ENCODE results near the gene CNRIP1.

GRCh38 chr2:68292108-68292710 lies 27.5 kb downstream of the CNRIP1 start:
- TF ChIP-seq ELK1 (IDR thresholded peaks at IDR 0.05; ENCODE audit: low read depth, low read length) (no peak), BHLHE40 (IDR thresholded peaks at IDR 0.05; ENCODE audit: low read depth, low read length) (no peak), CEBPB (IDR thresholded peaks at IDR 0.05) (0 out of 4 replicates have a peak, but pooled peaks of 1 of the 2 experiments have one; percentile 2), CTCF (IDR thresholded peaks at IDR 0.05) (peak; percentile 60), RFX5 (IDR thresholded peaks at IDR 0.05) (no peak), NR3C1 (IDR thresholded peaks at IDR 0.05) (no peak), RCOR1 (IDR thresholded peaks at IDR 0.05; ENCODE audit: low read depth, low read length) (no peak), BCL3 (IDR thresholded peaks at IDR 0.05) (no peak), RARB (CRISPR knock-in tag; IDR thresholded peaks at IDR 0.05) (no peak), POLR2A (IDR thresholded peaks at IDR 0.05; ENCODE audit: low read length) (no peak), EP300 (IDR thresholded peaks at IDR 0.05) (no peak), FOSB (CRISPR knock-in tag; IDR thresholded peaks at IDR 0.05) (no peak), ESRRA (IDR thresholded peaks at IDR 0.05; ENCODE audit: borderline replicate concordance, low read length) (no peak)

Measured in A549 (cell line).